Non-pigmented ciliary epithelial cell (primary cell): ENCODE data around the gene KDELR3.

Source experiments
- DNase-seq: peaks from one replicate; pipeline ENCODE4 v3.0.0-alpha.2; 2010; ENCODE audit warnings: low read depth

The KDELR3 gene

DNA sequence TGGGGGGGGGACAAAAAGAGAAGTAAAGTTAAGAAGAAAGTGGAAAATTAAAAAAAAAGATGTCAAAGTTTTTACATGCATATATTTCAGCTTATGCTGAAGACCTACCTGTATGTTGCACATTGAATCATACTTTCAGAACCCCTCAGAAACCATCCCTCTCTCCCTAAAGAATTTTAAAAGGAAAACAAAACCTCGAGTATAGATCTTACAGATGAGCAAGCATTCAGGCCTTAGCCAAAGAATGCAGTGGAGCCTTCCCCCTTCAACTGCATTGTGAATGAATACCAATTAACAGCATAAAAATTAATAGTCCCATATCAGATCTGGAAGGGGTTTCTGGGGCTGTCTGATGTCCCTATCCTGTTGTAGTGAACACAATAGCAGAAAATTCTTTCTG lies 16.3 kb downstream of the KDELR3 start:
- no peak for DNase-seq

DNA sequence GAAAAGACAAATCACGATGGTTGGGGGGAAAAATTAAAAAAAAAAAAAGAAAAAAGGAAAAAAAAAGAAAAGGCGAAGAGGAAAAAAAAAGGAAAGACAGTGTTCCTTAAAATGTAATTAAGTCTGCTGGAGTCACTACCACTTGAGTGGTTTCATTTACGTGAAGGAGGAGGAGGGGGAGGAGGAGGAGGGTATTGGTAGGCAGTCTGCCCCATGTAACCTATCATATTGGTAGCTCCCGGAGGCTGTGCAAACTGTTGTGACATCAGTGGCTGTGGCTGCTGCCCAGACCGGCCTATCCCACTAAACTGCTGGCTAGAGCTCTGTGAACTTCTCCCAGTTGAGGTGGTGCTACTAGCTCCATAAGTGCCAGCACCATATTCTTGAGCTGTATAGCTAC lies 17.9 kb downstream of the KDELR3 start:
- DNase-seq, result no peak

DNA sequence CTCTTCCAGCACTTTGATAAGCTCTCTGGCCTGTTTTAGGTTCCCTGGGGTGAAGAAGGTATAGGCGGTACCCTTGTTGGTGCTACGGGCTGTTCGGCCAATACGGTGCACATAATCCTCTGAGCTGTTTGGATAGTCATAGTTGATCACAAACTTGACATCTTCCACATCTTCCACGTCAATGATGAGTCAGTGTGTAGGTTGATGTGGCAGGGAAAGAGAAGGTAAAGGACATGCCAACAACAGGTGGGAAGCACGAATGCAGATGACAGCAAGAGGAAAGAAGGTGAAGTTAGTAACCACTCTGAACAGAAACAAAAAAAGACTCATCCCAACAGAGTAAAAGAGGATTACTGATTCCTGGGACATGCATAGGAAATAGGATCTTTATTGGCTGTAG lies 20.1 kb downstream of the KDELR3 start:
- no peak for DNase-seq

DNA sequence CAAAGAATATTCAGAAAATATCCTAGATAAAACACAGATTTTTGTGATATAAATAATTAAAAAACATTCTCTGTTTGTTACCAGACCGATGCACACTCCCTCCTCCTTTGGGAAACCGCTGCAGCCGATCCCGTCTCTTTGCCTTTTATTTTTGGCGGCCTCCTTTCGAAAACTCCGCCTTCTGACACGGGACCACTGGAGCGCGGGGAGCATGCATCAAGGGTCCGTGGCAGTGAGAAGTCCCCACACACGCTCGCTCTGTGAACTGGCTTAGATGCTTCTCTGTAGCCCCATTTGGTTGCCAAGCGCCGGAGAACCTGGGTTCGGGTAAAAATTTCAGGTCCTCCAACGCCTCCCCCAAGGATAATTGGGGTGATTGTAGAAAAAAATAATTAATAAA lies 21.2 kb downstream of the KDELR3 start:
- no peak for DNase-seq

DNA sequence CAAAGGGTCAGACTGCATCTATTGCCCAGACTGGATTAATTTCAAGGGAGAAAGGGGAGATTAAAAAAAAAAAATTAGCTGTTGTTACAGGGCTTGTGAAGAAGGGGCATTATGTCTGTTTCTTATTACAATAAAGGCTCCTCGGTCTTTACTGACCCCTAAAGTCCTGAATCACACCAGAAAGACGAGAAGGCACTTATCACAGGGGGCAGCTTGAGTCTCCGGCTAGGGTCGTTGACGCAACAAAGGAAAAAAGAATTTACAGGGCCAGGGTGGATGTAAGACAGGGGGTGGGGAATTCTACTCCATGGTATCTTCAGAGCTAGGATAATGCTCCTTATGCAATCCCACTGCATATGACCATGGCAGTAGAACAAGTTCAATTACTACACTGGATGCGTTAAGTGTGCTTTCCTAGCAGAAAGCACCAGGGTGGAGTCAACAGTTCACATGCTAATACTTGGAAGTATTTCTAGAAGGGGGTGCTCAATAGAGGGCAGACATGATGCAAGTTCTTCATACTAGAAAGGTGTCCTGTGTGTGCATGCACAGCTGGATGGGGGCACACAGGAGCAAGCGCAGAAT lies 21.8 kb downstream of the KDELR3 start:
- DNase-seq, result no peak

DNA sequence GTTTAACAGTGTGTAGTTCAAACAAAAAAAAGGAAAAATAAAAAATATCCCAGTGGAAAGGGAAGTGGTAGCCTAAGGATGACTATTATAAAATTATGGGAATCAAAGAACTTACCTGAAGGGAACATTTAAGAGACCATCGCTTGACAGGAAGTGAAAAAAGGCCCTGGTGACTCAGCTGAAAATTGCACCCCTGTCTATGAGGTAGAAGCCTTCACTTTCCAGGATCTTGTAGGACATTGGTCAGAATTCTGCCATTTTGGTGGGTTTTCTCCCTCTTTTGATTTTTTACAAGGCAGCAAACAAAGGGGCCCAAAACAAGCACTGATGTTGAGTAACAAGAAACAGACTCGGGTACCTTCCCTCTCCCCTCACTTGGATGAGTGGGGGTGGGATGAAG lies 22.6 kb downstream of the KDELR3 start:
- no peak for DNase-seq

DNA sequence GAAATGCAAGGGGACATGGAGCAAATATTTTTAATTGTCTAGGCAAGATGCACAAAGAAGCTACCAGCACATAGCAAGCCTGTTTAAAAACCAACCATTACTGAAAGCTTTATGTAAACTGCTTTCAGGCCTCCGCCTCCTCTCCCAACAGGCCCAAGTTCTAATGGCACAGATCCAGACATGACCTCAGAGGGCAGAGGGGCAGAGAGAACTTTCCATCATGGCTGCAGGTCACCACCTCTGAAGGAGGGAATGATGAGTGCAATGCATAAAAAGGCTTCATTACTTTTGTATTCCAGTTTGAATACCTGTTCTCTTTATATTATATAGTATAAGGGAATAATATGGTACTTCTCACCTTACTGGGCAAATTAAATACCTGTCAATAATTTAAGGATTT lies 23.0 kb downstream of the KDELR3 start:
- DNase-seq, result no peak

DNA sequence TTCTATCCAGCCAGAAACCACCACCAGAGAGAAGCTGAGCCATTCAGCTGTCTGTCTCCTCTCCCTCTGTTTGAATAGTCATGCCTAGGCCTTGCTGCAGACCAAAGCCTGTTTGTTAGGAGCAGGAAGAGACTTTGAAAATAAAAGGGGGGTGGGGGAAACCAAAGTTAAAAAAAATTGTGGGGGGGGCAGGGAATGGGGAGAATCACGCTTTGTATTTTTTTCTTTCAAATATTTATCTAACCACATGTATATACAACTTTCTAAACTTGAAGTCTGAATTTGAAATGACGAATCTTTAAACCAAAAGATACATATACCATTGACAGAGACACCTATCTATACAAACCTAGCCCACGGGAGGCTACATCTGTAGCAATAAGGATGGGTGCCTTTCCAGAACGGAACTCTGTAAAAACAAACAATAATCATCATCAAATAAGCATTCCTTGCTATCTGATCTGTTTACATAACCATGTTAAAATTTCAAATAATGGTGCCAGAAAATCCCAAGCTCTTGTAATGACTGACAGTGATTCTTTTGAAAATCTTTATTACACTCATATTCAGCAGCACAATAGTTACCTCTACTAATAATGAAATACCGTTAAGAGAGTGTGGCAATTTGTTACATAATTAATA lies 23.9 kb downstream of the KDELR3 start:
- DNase-seq, result no peak

DNA sequence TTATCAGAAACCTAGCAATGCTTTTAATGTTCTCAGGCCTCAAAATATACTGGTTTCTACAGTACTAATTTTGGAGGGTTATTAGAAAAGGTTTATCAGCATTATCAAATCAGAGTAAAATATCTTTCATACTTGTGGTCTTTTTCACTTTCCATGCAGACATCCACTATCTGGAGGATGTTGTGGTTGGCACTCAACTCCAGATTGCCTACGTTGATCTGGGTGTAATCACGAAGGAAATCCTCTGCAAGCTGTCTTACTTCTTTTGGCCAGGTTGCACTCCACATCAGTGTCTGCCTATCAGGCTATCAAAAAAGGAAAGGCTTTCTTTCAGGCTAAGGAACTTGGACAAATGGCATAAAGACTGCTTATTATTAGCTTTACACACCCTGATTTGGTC lies 26.6 kb downstream of the KDELR3 start:
- DNase-seq, result peak; percentile 63

DNA sequence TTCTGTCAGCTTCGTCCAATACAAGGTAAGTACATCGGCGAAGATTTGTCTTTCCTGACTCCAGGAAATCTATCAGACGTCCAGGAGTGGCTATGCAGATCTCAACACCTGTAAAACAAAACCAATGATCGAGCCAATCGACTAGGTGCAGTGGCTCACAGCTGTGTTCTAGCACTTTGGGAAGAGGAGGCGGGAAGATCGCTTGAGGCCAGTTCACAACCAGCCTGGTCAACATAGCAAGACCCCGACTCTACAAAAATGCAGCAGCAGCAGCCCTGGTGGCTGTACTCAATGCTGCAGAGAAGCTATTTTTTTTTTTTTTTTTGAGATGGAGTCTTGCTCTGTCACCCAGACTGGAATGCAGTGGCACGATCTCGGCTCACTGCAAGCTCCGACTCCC lies 27.0 kb downstream of the KDELR3 start:
- no peak for DNase-seq

DNA sequence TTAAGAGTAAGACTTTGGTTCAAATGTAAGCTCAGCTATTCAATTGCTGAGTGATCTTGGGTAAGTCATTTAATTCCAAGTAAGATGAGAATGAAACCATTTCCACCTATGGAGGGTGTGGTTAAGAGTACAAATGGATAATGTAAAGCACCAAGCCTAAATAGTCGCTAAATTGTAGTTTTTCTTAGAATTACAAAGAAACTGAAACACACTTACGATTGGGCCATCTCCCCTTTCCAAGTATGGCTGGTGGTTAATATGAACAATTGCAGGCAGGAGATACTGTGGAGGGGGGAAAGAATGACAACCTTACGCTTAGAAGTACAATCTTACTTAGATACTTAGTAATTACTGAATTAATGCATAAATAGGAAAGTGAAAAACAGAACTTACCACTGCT lies 30.0 kb downstream of the KDELR3 start:
- DNase-seq, result no peak

DNA sequence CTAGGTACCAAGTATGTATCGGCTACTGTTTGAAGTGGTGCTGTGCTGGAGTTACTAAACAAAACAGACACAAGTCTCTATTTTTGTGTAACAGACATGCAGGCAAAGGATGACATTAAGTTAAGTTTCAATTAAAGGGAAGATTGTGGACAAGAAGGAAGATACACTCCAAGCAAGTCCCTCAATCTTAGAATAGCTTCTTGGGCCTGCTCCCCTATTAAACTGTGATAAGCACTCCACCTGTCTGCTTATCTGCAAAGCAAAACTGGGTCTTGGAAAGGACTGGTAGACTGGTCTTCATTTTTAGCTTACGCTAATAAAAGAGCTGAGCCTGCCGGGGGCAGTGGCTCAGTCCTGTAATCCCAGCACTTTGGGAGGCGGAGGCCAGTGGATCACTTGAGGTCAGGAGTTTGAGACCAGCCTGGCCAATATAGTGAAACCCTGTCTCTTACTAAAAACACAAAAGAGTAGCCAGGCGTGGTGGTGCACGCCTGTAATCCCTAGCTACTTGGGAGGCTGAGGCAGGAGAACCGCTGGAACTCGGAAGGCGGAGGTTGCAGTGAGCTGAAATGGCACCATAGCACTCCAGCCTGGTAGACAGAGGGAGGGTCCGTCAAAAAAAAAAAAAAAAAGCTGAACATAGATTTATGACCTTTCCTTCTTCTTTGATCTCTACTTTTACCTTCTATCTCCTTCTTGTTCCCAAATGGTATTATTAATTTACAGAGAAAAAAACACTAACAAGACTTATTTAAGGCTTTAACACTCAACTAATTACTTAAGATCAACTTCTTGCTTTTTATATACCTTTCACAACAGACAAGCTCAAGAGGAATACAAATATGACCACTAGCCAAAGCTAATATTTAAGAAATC lies 34.1 kb downstream of the KDELR3 start:
- no peak for DNase-seq

DNA sequence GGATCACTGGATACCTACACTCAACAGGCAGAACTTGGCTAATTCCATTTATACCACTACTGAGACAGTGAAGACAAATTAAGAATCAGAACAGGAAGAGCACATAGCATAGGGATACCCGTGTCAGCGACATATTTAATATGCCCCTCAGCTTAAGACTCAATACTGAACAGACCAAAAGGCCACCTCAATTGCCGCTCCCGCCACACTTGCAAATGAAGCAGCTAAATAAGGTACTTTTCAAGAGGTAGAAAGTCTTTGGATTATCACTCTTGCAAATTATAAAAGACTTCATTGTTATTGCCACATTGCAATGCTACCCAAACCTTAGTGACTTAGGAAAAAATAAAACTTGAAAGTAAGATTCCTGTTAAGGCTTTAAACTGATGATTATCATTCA lies 35.1 kb downstream of the KDELR3 start:
- no peak for DNase-seq

DNA sequence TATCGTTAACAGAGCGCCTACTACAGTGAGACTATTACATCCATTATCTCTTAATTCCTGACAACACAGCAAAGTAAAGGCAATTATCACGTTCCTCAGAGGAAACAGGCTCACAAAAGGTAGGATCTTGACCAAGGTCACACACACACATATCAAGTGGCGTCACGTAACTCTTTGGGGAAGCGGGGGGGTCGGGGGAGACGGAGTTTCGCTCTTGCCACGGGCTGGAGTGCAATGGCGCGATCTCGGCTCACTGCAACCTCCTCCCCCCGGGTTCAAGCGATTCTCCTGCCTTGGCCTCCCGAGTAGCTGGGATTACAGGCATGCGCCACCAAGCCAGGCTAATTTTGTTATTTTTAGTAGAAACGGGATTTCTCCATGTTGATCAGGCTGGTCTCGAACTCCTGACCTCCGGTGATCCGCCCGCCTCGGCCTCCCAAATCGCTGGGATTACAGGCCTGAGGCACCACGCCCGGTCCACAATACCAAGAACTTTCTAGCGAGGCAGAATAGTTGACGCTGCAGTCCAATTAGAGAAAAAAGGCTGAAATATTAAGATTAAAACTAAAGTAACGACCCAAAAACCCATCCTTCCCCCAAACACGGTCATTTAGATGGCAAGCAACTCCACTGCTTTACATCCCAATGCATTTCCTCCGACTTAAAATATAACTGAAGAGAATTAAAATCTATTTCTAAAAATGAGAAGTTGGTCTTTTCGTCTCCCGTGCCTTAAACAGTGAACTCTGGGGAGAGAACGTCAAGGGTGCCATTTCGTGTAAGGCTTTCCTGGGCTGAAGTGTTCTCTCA lies 37.0 kb downstream of the KDELR3 start:
- no peak for DNase-seq

DNA sequence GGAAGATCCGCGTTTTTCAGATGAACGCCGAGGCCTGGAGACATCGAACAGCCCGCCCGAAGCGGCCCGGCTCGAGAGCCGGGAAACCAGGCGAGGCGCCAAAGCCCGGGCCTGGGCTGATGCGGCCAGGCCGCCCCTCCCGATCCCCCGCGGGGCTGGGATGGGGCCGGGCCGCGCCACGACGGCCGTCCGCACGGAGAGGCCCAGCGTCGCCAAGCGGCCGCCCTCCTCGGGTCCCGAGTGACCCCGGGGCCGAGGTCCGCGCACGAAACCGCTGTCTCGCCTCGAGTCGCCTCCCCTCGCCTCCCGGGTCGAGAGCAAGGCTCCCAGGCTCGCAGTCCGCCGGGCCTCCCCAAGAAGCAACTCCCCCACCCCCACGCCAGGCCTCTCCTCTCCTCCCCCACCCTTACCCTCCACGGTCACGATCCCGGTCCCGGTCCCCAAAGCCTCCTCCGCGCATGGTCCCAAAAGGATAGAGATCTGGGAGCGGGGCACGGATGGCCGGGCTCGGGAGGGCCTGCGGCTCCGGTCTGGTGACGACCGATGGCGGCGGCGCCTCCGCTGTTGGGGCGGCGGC lies 37.7 kb downstream of the KDELR3 start:
- no peak for DNase-seq

DNA sequence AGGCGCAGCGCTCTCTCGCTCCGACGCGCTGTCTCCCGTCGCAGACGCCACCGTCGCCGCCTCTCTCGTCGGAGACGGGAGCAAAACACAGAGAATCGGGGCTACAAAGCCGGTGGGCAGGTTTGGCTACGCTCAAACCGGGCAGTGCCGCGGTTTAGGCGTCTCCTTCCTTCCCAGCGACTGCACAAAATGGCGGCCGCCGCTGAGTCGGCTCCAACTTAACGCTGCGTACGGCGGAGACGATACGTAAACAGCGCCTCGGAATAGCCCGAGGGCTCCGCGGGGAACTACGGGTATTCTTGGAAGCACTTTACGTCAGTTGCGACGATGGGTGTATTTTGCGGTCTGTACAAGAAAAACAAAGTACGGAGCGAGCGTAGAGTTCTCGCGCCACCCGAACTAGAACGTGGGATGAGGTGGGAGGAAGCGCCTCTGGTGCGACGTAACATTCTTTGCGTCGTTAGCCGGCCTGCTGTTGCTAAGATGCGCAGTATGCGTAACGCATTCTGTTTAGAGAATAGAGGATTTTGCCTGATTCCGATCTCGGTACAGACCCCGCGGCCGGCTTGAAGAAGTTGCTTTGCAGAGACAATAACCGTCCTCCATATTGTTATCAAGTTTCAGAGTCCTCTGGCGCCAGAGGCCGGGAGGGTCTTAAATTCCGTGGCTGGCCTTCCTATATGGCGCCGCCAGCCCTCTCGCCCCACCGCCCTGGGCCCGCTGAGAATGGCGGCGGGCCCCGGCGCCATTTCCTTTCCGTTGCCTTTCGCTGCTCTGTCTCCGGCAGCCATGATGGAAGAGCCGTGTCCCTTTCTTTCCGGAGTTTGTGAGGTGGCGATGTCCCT lies 38.4 kb downstream of the KDELR3 start, which contains the start of gene DDX17:
TSS of gene DDX17 (minus strand) at position 194 of the 845 bp plus-strand sequence.
- DNase-seq, result peak; percentile 70

DNA sequence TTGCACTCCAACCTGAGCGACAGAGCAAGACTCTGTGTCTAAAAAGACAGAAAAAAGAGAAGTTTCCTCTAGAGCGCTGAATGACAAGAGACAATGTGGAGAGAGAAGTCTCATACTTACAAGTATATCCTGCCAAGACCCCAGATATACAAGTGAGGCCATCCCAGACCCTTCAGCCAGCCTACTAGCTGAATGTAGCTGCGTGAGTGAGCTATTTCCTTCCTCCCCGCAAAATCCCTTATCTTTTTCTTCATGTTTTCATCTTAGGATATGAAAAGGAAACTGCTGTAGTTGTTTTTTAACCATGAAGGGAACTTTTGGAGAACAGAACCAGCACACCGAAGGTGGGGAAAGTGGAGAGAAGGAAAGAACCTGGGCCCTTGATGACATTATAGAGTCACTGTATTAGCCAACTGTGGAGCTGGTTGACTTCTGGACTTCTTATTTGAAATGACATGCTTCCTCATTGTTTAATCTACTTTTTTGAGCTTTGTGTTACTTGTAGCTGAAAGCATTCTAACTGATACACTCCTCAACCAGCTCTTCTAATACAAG lies 42.6 kb downstream of the KDELR3 start:
- no peak for DNase-seq

DNA sequence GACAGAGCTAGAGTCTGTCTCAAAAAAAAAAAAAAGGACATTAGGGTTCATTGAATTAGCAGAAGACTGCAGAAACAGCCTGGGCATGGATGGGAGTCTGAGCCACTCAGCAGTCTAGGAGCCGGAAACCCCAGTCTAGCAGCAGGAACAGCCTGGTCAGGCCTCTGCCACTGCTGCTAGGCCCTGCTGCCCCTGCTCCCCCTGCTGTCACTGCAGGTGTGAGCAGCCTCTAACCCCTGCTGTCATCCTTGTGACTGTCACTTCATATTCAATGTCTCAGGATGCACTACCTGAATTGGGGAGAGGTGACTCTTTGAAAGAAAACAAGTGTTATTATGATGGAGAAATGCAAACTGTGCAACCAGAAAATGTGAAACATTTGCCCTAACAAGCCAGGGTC lies 45.2 kb downstream of the KDELR3 start:
- no peak for DNase-seq

DNA sequence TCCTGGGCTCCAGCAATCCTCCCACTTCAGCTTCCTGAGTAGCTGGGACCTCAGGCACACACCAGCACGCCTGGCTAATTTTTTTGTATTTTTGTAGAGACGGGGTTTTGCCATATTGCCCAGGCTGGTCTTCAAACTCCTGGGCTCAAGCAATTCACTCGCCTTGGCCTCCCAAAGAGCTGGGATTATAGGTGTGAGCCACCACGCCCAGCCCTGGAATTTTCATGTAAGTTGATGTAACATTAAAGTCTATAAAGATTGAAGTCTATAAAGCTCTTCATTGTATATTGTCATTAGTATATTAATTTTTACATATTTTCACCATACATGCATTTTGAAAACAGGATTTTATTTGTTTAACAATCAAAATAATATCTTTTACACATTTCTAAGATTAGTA lies 50.7 kb downstream of the KDELR3 start:
- DNase-seq, result no peak

DNA sequence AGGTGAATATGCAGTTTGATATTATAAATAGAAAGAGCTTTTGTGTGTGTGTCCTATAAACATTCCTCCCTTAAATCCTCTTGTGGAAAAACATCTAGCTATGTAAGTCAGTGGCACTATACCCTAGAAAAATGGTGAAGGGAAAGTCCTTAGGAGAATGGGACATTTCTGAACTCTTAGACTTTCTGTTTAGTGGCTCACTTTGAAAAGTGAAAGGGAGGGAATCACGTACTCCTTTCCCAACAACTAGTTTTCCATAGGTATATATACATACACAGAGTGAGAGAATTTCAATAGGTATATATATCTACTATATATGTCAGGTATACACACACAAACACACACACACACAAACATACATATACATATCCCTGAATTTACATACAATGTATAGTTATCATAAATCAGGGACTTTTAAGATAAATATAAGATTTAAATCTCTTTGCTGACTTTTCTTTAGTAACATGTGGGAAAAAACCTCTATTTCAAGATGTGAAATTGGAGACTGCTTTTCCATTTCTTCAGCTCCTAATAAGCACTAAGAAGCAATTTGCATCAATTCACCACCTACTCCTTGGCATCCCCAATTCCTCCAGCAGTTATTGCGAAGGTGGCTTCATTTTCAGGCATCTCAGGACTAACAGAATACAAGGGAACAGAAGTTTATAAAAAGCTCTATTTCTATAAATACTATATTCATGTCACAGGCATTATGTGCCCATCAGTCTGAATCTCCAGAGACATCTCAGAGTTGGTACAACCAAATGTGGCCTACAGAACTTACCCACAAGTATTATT lies 51.8 kb downstream of the KDELR3 start:
- no peak for DNase-seq
